Uterus (tissue), 4 donors: Measurements from ENCODE around the gene SUDS3. TPM values are rescaled to one million over a fixed set of nuclear protein-coding genes. Genes with fewer than 3 reads are reported as not detected.

Experiments used
- DNase-seq, 2 donors: peaks; one replicate each; pipeline ENCODE4 v3.0.0-alpha.2; 2019 to 2020
- H3K27ac ChIP-seq, 2 donors: fragments of 200-600 bp; sonication (generic); 1 replicate in 1 of 2; 2 replicates in 1 of 2; pipeline ENCODE4 v1.5.1; 2016 to 2018
- H3K27me3 ChIP-seq, 2 donors: fragments of 200-600 bp; sonication (generic); one replicate each; pipeline ENCODE4 v1.5.1; 2018 to 2019; ENCODE audit warnings: control low read depth in 1 of 2
- H3K36me3 ChIP-seq, 2 donors: fragments of 200-600 bp; sonication (generic); one replicate each; pipeline ENCODE4 v1.5.1; 2019; ENCODE audit warnings: control low read depth in 1 of 2
- H3K4me1 ChIP-seq, 2 donors: fragments of 200-600 bp; sonication (generic); one replicate each; pipeline ENCODE4 v1.5.1; 2018 to 2019; ENCODE audit warnings: control low read depth in 1 of 2
- H3K4me3 ChIP-seq, 2 donors: fragments of 200-600 bp; sonication (generic); 1 replicate in 1 of 2; 2 replicates in 1 of 2; pipeline ENCODE4 v1.5.1; 2018 to 2019; ENCODE audit warnings: mild to moderate bottlenecking in 1 of 2
- H3K9me3 ChIP-seq, 2 donors: fragments of 200-600 bp; sonication (generic); one replicate each; pipeline ENCODE4 v1.5.1; 2019; ENCODE audit warnings: control low read depth in 1 of 2
- POLR2A ChIP-seq, 2 donors: fragments of 450-650 bp; IDR thresholded peaks; one replicate each; pipeline ENCODE4 v1.6.1; 2016; ENCODE audit warnings: antibody characterized with exemption in 2 of 2, mild to moderate bottlenecking in 1 of 2, moderate library complexity in 1 of 2
- intact Hi-C: fragments of 100-400 bp; cut with DNase I; formaldehyde crosslinking; loops from one replicate; pipeline ENCODE4 v1.15.1; 2023; ENCODE audit warnings: low total_unique reads
- total RNA-seq, 4 donors: library from RNA; depleted of rRNA in 3 of 4; stranded (reverse); fragments of >200 nt in 3 of 4; gene quantifications; one replicate each; pipeline versions ENCODE4 v1.1.0 to v1.2.4, GENCODE V29; 2014 to 2023
- TF ChIP-seq, protein P1 (sequence below), 4 experiments: fragments of 200-600 bp in 2 of 4; fragments of 450-650 bp in 2 of 4; sonication (generic) in 2 of 4; IDR thresholded peaks; one replicate each; pipeline ENCODE4 v1.5.1; 2016 to 2019; ENCODE audit warnings: antibody characterized with exemption in 4 of 4, mild to moderate bottlenecking in 2 of 4, moderate library complexity in 1 of 4
- donor health status: DM: yes; HTN: yes; CAD: no.

SUDS3 gene
- total RNA-seq, 4 donors from 2014 or later, result 22.4 to 74.3 (median 30.7) TPM

DNA sequence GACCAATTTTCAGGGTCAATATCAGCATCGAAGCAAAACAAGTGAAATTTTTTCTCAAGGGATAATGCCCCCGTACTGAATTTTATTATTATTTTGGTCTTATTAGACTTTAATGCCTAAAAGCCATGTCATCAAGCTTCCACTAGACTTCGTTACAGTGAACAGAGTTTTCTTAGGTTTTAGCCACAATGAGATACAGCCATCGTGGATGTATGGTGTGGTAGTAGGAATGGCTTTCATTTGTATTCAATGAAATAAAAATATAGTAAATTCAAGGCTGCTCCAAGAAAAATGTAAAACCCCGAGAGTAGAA lies 15.3 kb upstream of the SUDS3 start:
- no peak overlapping the region for H3K4me3 ChIP-seq
- no peaks in the 10 kb centered on the region for H3K36me3 ChIP-seq
- no peak for DNase-seq
- H3K27ac ChIP-seq, result no peak overlapping the region
- H3K4me1 ChIP-seq, result peaks cover 0 to 4% of the 10 kb centered on the region in 2 donors
- TF ChIP-seq, protein P1, sequence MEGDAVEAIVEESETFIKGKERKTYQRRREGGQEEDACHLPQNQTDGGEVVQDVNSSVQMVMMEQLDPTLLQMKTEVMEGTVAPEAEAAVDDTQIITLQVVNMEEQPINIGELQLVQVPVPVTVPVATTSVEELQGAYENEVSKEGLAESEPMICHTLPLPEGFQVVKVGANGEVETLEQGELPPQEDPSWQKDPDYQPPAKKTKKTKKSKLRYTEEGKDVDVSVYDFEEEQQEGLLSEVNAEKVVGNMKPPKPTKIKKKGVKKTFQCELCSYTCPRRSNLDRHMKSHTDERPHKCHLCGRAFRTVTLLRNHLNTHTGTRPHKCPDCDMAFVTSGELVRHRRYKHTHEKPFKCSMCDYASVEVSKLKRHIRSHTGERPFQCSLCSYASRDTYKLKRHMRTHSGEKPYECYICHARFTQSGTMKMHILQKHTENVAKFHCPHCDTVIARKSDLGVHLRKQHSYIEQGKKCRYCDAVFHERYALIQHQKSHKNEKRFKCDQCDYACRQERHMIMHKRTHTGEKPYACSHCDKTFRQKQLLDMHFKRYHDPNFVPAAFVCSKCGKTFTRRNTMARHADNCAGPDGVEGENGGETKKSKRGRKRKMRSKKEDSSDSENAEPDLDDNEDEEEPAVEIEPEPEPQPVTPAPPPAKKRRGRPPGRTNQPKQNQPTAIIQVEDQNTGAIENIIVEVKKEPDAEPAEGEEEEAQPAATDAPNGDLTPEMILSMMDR (IDR thresholded peaks at IDR 0.05), result no peak
- no peak for TF ChIP-seq POLR2A (IDR thresholded peaks at IDR 0.05)
- intact Hi-C loops, result no loop called here
- H3K9me3 ChIP-seq, result no peaks in the 10 kb centered on the region
- no peaks in the 10 kb centered on the region for H3K27me3 ChIP-seq

DNA sequence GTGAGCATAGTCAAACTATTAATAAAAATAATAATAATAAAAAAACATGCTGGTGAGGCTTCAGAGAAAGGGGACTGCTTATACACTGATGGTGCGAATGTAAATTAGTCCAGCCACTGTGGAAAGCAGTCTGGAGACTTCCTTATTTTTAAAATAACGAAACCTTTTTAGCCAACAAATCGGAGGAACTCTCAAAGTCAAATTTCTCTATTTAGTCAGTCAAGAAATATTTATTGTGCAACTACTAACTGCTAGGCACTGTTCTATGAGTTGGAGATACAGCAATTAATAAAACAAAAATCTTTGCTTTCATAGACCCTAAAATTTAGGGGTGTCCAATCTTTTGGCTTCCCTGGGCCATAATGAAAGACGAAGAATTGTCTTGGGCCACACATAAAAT lies 14.5 kb upstream of the SUDS3 start:
- Histone ChIP-seq H3K27me3 (no peaks in the 10 kb centered on the region), H3K4me3 (no peak overlapping the region), H3K36me3 (no peaks in the 10 kb centered on the region), H3K9me3 (no peaks in the 10 kb centered on the region), H3K4me1 (no peaks in the 10 kb centered on the region), H3K27ac (no peak overlapping the region)
- TF ChIP-seq, protein P1 (IDR thresholded peaks at IDR 0.05), result no peak
- no peak for DNase-seq
- intact Hi-C loops, result no loop called here

DNA sequence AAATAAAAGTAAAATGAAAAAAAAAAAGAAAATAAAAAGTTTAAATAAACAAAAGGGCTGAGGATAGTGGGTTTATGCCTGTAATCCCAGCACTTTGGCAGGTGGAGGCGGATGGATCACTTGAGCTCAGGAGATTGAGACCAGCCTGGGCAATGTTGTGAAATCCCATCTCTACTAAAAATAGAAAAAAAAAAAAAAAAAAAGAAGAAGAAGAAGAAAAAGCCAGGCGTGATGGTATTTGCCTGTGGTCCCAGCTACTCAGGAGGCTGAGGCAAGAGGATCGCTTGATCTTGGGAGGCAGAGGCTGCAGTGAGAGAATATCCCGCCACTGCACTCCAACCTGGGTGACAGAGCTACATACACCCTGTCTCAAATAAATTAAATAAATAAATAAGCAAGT lies 7.5 kb upstream of the SUDS3 start:
- intact Hi-C loops, result no loop called here
- H3K36me3 ChIP-seq, result no peaks in the 10 kb centered on the region
- DNase-seq, result no peak
- no peaks in the 10 kb centered on the region for H3K4me1 ChIP-seq
- no peaks in the 10 kb centered on the region for H3K27me3 ChIP-seq
- no peak overlapping the region for H3K4me3 ChIP-seq
- TF ChIP-seq, protein P1 (IDR thresholded peaks at IDR 0.05), result no peak
- no peak for TF ChIP-seq POLR2A (IDR thresholded peaks at IDR 0.05)
- no peaks in the 10 kb centered on the region for H3K9me3 ChIP-seq
- no peak overlapping the region for H3K27ac ChIP-seq

DNA sequence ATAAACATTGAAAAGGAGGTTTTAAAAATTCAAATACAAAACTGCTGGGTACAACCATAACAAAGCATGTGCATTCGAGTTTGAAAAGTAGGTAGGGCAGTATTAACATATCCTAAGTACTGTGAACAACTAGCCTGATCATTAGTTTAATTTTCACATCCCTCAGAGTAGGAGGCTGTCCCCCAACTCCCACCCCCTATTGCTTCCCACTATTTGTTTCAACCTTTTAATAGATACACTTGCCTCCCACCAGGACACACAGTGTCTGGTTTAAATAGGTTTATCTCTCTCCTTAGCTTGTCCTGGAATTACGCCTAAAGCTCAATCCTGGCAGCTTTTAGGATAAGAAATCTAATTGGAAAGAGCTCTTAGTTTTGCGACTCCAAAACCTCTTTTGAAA lies 5.8 kb upstream of the SUDS3 start:
- intact Hi-C loops, result loop anchor here (10.0 kb wide), 1 partner anchor 246 kb away; no protein-coding TSS in a partner anchor
- Histone ChIP-seq H3K36me3 (no peaks in the 10 kb centered on the region), H3K4me3 (no peak overlapping the region), H3K9me3 (no peaks in the 10 kb centered on the region), H3K4me1 (peaks cover 0 to 7% of the 10 kb centered on the region in 2 donors), H3K27ac (peak overlapping the region in 1 of 2 donors; percentile 55), H3K27me3 (no peaks in the 10 kb centered on the region)
- TF ChIP-seq POLR2A (IDR thresholded peaks at IDR 0.05), result no peak
- TF ChIP-seq, protein P1 (IDR thresholded peaks at IDR 0.05), result no peak
- DNase-seq, result no peak

DNA sequence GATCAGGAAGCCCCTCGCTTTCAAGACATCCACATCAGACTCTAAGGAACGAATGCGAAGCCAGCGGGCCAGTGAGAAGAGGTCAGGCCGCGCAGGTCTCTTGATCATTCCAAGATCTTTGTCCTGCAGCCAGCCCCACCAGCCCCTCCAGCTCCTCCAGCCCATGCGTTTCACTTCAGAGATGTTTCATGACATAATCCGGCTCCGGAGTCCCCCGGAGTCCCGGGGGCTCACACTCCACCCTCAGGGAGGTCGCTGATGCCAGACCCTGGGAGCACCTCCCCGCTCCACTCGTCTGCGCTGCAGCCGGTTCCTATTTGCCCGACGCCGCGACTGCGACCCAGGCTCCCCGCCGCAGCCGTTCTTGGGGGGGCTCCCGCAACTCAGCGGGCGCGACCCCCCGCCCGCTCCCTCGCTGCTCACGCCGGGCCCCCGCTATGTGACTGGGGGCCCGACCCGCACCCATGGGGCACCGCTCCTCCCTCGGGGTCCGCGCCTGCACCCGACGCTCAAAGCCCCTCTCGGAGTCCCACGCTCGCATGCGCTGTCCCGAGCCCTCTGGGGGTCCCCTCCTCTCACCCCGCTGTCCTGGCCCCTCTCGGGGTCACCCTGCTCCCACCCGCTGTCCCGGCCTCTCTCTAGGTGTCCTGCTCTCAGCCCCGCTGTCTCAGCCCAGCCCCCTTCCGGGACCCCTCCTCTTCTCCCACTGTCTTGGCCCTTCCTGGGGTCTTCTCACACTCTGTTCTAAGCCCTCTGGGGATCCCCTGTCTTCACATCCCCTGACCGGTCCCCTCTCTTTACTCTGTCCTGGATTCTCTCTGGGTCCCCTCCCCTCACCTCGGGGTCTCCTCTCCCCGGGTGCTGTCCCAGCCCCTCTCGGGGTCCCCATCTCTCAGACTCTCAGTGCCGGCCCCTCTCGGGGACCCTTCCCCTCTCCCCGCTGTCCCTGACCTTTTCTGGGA lies 4.8 kb upstream of the SUDS3 start:
- H3K4me1 ChIP-seq, result peaks cover 0 to 7% of the 10 kb centered on the region in 2 donors
- peak overlapping the region; percentile 78 to 89 for H3K4me3 ChIP-seq

More for the DNA sequence above, 4.8 kb upstream of the SUDS3 start:
- no peaks in the 10 kb centered on the region for H3K27me3 ChIP-seq
- peak in 1 of 2 donors; percentile 24 for DNase-seq
- TF ChIP-seq, protein P1 (IDR thresholded peaks at IDR 0.05), result no peak
- TF ChIP-seq POLR2A (IDR thresholded peaks at IDR 0.05), result no peak
- no peaks in the 10 kb centered on the region for H3K9me3 ChIP-seq
- intact Hi-C loops, result loop anchor here (10.0 kb wide), 1 partner anchor 247 kb away; no protein-coding TSS in a partner anchor
- H3K27ac ChIP-seq, result peak overlapping the region; percentile 55 to 67
- no peaks in the 10 kb centered on the region for H3K36me3 ChIP-seq
